HepG2 (cell line): ENCODE results near the gene PLCL1.

Experiments
- ASH2L ChIP-seq: fragments of 300-600, 200-600 bp; sonication (generic); IDR thresholded peaks from 2 replicates; pipeline ENCODE4 v1.7.0; 2017; ENCODE audit warnings: low read depth, mild to moderate bottlenecking, moderate library complexity, mixed read lengths, low read length; ENCODE audit not compliant: insufficient read length
- EP300 ChIP-seq, 3 experiments: sonication (generic) in 1 of 3; formaldehyde crosslinking in 1 of 3; IDR thresholded peaks; 2 replicates each; pipeline versions ENCODE4 v1.5.1 to v1.6.1; 2011 to 2020; ENCODE audit warnings: low read depth in 2 of 3, low read length in 2 of 3, borderline replicate concordance in 1 of 3, improper control_type of control experiment in 1 of 3, mild to moderate bottlenecking in 1 of 3, missing genetic modification reagents in 1 of 3, moderate library complexity in 1 of 3
- EZH2 ChIP-seq: conservative IDR thresholded peaks from 2 replicates; pipeline ENCODE4 v1.6.1; 2012; ENCODE audit warnings: mild to moderate bottlenecking, low read depth, low read length, moderate library complexity
- FOXJ3 ChIP-seq: sonication (generic); formaldehyde crosslinking; IDR thresholded peaks from 2 replicates; pipeline ENCODE4 v1.4.0; 2020; ENCODE audit warnings: missing genetic modification reagents, mild to moderate bottlenecking, borderline replicate concordance
- HMGA1 ChIP-seq: sonication (generic); formaldehyde crosslinking; conservative IDR thresholded peaks from 2 replicates; pipeline ENCODE4 v1.4.0; 2020; ENCODE audit warnings: missing genetic modification reagents
- PCBP2 ChIP-seq: fragments of 200-400 bp; formaldehyde crosslinking; optimal IDR thresholded peaks from 2 replicates; pipeline ENCODE3; 2018; ENCODE audit warnings: low read length, low read depth; ENCODE audit not compliant: poor library complexity, severe bottlenecking
- POLR2A ChIP-seq, 2 experiments: IDR thresholded peaks; 2 replicates each; pipeline ENCODE4 v1.6.1; 2011; ENCODE audit warnings: low read depth in 2 of 2, low read length in 2 of 2, mild to moderate bottlenecking in 1 of 2, moderate library complexity in 1 of 2; ENCODE audit not compliant: insufficient read depth in 1 of 2
- POLR2AphosphoS2 ChIP-seq: IDR thresholded peaks from 2 replicates; pipeline ENCODE4 v1.6.1; 2011; ENCODE audit warnings: low read depth, low read length, improper control_type of control experiment
- ZNF382 ChIP-seq: sonication (generic); formaldehyde crosslinking; IDR thresholded peaks from 2 replicates; pipeline ENCODE4 v1.5.0; 2020; ENCODE audit warnings: missing genetic modification reagents, mild to moderate bottlenecking, borderline replicate concordance
- ZNF780A ChIP-seq: sonication (generic); formaldehyde crosslinking; IDR thresholded peaks from 2 replicates; pipeline ENCODE4 v1.8.0; 2022; ENCODE audit warnings: mild to moderate bottlenecking, missing genetic modification reagents, moderate library complexity
- ZSCAN30 ChIP-seq: sonication (generic); formaldehyde crosslinking; IDR thresholded peaks from 2 replicates; pipeline ENCODE4 v1.5.0; 2020; ENCODE audit warnings: mild to moderate bottlenecking, missing genetic modification reagents
- TF ChIP-seq, protein P1 (sequence below): sonication (generic); formaldehyde crosslinking; IDR thresholded peaks from 2 replicates; pipeline ENCODE4 v1.5.0; 2020; ENCODE audit warnings: mild to moderate bottlenecking, missing genetic modification reagents, moderate library complexity
- TF ChIP-seq, protein P2 (sequence below): sonication (generic); formaldehyde crosslinking; IDR thresholded peaks from 2 replicates; pipeline ENCODE4 v1.4.0; 2020; ENCODE audit warnings: missing genetic modification reagents

DNA sequence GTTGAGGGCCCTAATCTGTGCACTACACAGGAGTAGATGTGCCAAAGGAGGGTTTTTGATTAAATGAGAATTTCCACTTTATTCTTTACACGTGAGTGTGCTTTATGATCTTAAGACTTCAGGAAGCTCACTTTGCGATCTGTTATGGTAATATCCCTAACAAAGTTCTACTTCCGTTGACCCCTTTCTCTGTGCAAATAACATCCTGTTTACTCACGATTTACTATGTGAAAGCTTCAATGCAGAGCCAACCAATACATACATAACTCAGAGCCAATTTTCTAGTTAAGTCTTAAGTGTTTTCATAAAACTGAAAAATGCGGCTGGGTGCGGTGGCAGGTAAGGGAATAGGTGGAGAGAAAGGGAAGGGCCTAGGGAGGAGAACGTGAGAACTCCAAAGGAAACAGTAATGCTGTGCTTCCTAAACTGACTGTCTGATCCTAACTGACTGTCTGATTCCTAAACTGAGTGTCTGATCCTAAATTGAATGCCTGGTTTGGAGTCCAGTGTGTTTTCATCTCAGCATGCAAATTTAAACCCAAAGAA, 87.6 kb downstream of the PLCL1 start:
- TF ChIP-seq ZSCAN30 (CRISPR knock-in tag) (no peak), EZH2 (no peak), ASH2L (no peak), HMGA1 (CRISPR knock-in tag) (no peak), ZNF382 (CRISPR knock-in tag) (no peak), PCBP2 (no peak), FOXJ3 (CRISPR knock-in tag) (no peak), POLR2A (IDR thresholded peaks at IDR 0.05; ENCODE audit: insufficient read depth in 1 of 2, low read depth in 2 of 2, low read length in 2 of 2) (no peak), ZNF780A (CRISPR knock-in tag) (no peak), POLR2AphosphoS2 (no peak), EP300 (IDR thresholded peaks at IDR 0.05; ENCODE audit: low read depth in 2 of 2, low read length in 2 of 2) (no peak), EP300 (CRISPR knock-in tag; IDR thresholded peaks at IDR 0.05; ENCODE audit: borderline replicate concordance) (no peak)
- TF ChIP-seq, protein P1, sequence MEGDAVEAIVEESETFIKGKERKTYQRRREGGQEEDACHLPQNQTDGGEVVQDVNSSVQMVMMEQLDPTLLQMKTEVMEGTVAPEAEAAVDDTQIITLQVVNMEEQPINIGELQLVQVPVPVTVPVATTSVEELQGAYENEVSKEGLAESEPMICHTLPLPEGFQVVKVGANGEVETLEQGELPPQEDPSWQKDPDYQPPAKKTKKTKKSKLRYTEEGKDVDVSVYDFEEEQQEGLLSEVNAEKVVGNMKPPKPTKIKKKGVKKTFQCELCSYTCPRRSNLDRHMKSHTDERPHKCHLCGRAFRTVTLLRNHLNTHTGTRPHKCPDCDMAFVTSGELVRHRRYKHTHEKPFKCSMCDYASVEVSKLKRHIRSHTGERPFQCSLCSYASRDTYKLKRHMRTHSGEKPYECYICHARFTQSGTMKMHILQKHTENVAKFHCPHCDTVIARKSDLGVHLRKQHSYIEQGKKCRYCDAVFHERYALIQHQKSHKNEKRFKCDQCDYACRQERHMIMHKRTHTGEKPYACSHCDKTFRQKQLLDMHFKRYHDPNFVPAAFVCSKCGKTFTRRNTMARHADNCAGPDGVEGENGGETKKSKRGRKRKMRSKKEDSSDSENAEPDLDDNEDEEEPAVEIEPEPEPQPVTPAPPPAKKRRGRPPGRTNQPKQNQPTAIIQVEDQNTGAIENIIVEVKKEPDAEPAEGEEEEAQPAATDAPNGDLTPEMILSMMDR (CRISPR knock-in tag): no peak
- TF ChIP-seq, protein P2, sequence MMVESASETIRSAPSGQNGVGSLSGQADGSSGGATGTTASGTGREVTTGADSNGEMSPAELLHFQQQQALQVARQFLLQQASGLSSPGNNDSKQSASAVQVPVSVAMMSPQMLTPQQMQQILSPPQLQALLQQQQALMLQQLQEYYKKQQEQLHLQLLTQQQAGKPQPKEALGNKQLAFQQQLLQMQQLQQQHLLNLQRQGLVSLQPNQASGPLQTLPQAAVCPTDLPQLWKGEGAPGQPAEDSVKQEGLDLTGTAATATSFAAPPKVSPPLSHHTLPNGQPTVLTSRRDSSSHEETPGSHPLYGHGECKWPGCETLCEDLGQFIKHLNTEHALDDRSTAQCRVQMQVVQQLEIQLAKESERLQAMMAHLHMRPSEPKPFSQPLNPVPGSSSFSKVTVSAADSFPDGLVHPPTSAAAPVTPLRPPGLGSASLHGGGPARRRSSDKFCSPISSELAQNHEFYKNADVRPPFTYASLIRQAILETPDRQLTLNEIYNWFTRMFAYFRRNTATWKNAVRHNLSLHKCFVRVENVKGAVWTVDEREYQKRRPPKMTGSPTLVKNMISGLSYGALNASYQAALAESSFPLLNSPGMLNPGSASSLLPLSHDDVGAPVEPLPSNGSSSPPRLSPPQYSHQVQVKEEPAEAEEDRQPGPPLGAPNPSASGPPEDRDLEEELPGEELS (CRISPR knock-in tag): no peak
